ENCODE results near the gene SKI. TPM values are rescaled to one million over a fixed set of nuclear protein-coding genes. Genes with fewer than 3 reads are reported as not detected.

Gene SKI
- total RNA-seq, 2 donors from 2014 or later = 31.0 to 36.1 TPM

- Histone ChIP-seq H3K36me3 (no peaks in the 10 kb centered on the region), H3K9me3 (no peaks in the 10 kb centered on the region), H3K4me3 (peak overlapping the region; percentile 63), H3K27me3 (no peaks in the 10 kb centered on the region), H3K9ac (ENCODE audit: low read depth in 2 of 2, low read length in 2 of 2) (peak overlapping the region; percentile 84 to 88), H3K27ac (peak overlapping the region; percentile 80), H3K4me1 (peaks cover 23% of the 10 kb centered on the region)
- intact Hi-C loops (cut with DNase I) = loop anchor here (5.0 kb wide), 1 partner anchor 87 kb away; no protein-coding TSS in a partner anchor
- DNase-seq = peak; percentile 65
- TF ChIP-seq CTCF (IDR thresholded peaks at IDR 0.05) = no peak
These were observed 2.0 kb downstream of the SKI start for GRCh38 chr1:2229911-2230731.

DNA sequence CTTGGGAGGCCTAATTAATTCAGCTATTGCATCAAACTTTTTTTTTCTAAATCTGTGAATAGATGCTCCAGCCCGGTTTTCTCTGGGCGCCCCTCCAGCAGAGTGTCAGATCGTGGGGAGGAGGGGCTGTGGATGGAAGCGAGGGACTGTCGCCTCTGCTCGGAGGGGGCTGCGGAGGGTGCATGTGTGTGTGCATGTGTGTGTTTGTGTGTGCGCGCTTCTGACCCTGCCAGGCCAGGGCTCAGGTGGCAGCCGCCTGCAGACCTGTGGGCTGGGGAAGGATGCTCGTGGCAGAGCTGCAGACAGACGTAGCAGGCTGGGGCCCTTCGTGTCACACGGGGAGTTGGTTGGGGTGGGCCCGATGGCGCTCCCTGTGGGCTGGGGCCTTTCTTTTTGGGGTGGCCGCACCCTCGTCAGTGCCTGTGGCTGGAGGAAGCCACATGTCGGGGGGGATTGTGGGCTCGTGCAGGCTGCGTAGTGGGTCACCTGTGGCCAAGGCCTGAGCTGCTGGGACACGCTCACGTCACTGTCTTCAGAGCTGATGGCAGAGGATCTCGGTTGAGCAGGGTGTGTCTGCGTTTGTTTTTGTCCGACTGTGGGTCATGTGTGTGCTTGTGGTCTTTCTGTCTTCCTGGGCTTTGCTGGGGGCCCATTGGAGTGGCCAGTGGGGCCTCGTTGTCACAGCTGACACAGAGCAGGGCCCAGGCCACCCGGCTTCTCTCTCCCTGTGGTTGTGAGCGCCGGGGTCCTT lies 2.8 kb downstream of the SKI start:
- Histone ChIP-seq H3K4me1 (peaks cover 27% of the 10 kb centered on the region), H3K27me3 (no peaks in the 10 kb centered on the region), H3K27ac (peak overlapping the region; percentile 80), H3K9me3 (no peaks in the 10 kb centered on the region), H3K9ac (ENCODE audit: low read depth in 2 of 2, low read length in 2 of 2) (peak overlapping the region; percentile 84 to 88), H3K4me3 (peak overlapping the region; percentile 63), H3K36me3 (no peaks in the 10 kb centered on the region)
- no peak for TF ChIP-seq CTCF (IDR thresholded peaks at IDR 0.05)
- intact Hi-C loops (cut with DNase I) = loop anchor here (5.0 kb wide), 1 partner anchor 86 kb away; no protein-coding TSS in a partner anchor
- peak; percentile 56 for DNase-seq

- intact Hi-C loops (cut with DNase I) = loop anchor here (5.0 kb wide), 1 partner anchor 86 kb away; no protein-coding TSS in a partner anchor
- Histone ChIP-seq H3K27me3 (no peaks in the 10 kb centered on the region), H3K27ac (peak overlapping the region; percentile 80), H3K9me3 (no peaks in the 10 kb centered on the region), H3K4me3 (peak overlapping the region; percentile 63), H3K9ac (ENCODE audit: low read depth in 2 of 2, low read length in 2 of 2) (peak overlapping the region; percentile 84 to 88), H3K4me1 (peaks cover 27% of the 10 kb centered on the region), H3K36me3 (no peaks in the 10 kb centered on the region)
- peak; percentile 85 for DNase-seq
- no peak for TF ChIP-seq CTCF (IDR thresholded peaks at IDR 0.05)
These were observed 3.6 kb downstream of the SKI start for GRCh38 chr1:2231532-2232254.

- Histone ChIP-seq H3K9me3 (no peaks in the 10 kb centered on the region), H3K4me1 (peaks cover 30% of the 10 kb centered on the region), H3K27ac (peak overlapping the region; percentile 80), H3K9ac (ENCODE audit: low read depth in 2 of 2, low read length in 2 of 2) (peak overlapping the region; percentile 70 to 84), H3K27me3 (no peaks in the 10 kb centered on the region), H3K36me3 (no peaks in the 10 kb centered on the region), H3K4me3 (peak overlapping the region; percentile 63)
- DNase-seq = no peak
- intact Hi-C loops (cut with DNase I) = loop anchor here (5.0 kb wide), 1 partner anchor 85 kb away; no protein-coding TSS in a partner anchor
- TF ChIP-seq CTCF (IDR thresholded peaks at IDR 0.05) = no peak
These were observed 4.3 kb downstream of the SKI start for GRCh38 chr1:2232255-2232915.
